Vagina (tissue), 2 donors: ENCODE data around the gene MRI1. TPM values are rescaled to one million over a fixed set of nuclear protein-coding genes. Genes with fewer than 3 reads are reported as not detected.

Source experiments
- DNase-seq, 2 donors: peaks; one replicate each; pipeline ENCODE4 v3.0.0-alpha.2; 2017; ENCODE audit errors: extremely low spot score in 2 of 2
- H3K27ac ChIP-seq: fragments of 200-600 bp; sonication (generic); one replicate; pipeline ENCODE4 v1.5.1; 2019
- H3K27me3 ChIP-seq: fragments of 200-600 bp; sonication (generic); one replicate; pipeline ENCODE4 v1.5.1; 2019
- H3K36me3 ChIP-seq, 2 donors: fragments of 200-600 bp; sonication (generic); one replicate each; pipeline ENCODE4 v1.5.1; 2017 to 2019
- H3K4me1 ChIP-seq: fragments of 200-600 bp; sonication (generic); one replicate; pipeline ENCODE4 v1.5.1; 2019
- H3K4me3 ChIP-seq, 2 donors: fragments of 200-600 bp; sonication (generic); 1 replicate in 1 of 2; 2 replicates in 1 of 2; pipeline ENCODE4 v1.5.1; 2016 to 2019
- H3K9me3 ChIP-seq: fragments of 200-600 bp; sonication (generic); one replicate; pipeline ENCODE4 v1.5.1; 2019
- POLR2A ChIP-seq, 2 donors: fragments of 450-650 bp; IDR thresholded peaks; one replicate each; pipeline ENCODE4 v1.6.1; 2017; ENCODE audit warnings: antibody characterized with exemption in 2 of 2, mild to moderate bottlenecking in 2 of 2, moderate library complexity in 2 of 2
- POLR2AphosphoS5 ChIP-seq, 2 donors: sonication (generic); formaldehyde crosslinking; IDR thresholded peaks; one replicate each; pipeline ENCODE4 v1.9.0; 2017; ENCODE audit warnings: antibody characterized with exemption in 2 of 2, mild to moderate bottlenecking in 2 of 2, low read depth in 1 of 2; ENCODE audit not compliant: insufficient read depth in 1 of 2
- intact Hi-C: fragments of 100-400 bp; cut with DNase I; formaldehyde crosslinking; loops from one replicate; pipeline ENCODE4 v1.15.1; 2023
- total RNA-seq: library from RNA; depleted of rRNA; stranded (reverse); fragments of >200 nt; gene quantifications from one replicate; pipeline ENCODE4 v1.2.3, GENCODE V29; 2016
- TF ChIP-seq, protein P1 (sequence below), 3 experiments: fragments of 450-650 bp in 2 of 3; fragments of 200-600 bp in 1 of 3; sonication (generic) in 1 of 3; IDR thresholded peaks; one replicate each; pipeline ENCODE4 v1.5.1; 2017 to 2019; ENCODE audit warnings: antibody characterized with exemption in 3 of 3, mild to moderate bottlenecking in 2 of 3, moderate library complexity in 2 of 3

MRI1 gene
- total RNA-seq, 1 donor from 2014 or later, result 69.0 TPM

DNA sequence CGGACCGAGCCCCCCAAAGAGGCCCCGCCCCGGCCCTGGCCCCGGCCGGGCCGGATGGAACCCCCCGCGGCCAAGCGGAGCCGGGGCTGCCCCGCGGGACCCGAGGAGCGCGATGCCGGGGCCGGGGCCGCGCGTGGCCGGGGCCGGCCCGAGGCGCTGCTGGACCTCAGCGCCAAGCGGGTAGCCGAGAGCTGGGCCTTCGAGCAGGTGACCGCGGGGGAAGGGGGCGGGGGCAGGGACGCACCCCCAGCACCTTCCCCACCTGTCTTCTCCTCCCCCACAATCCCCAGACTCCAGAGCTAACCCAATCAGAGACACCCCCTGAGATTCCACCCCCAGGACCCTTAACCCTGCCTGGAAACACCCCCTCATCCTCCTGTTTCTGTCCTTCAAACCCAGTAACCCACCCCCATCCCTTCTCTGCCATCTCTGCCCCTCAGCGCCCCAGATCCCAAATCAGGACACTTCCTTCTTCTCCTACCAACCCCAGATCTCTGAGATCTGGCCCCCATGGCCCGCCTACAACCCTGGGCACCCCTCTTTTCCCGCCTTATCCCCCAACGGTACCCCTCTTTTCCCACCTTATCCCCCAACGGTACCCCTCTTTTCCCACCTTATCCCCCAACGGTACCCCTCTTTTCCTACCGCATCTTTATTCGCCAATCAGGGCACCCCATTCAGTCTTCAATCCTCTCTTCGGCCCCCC is 31.4 kb downstream of the MRI1 start:
- TF ChIP-seq, protein P1, sequence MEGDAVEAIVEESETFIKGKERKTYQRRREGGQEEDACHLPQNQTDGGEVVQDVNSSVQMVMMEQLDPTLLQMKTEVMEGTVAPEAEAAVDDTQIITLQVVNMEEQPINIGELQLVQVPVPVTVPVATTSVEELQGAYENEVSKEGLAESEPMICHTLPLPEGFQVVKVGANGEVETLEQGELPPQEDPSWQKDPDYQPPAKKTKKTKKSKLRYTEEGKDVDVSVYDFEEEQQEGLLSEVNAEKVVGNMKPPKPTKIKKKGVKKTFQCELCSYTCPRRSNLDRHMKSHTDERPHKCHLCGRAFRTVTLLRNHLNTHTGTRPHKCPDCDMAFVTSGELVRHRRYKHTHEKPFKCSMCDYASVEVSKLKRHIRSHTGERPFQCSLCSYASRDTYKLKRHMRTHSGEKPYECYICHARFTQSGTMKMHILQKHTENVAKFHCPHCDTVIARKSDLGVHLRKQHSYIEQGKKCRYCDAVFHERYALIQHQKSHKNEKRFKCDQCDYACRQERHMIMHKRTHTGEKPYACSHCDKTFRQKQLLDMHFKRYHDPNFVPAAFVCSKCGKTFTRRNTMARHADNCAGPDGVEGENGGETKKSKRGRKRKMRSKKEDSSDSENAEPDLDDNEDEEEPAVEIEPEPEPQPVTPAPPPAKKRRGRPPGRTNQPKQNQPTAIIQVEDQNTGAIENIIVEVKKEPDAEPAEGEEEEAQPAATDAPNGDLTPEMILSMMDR (IDR thresholded peaks at IDR 0.05), result no peak
- TF ChIP-seq POLR2A (IDR thresholded peaks at IDR 0.05), result no peak
- no peak for TF ChIP-seq POLR2AphosphoS5 (IDR thresholded peaks at IDR 0.05; ENCODE audit: insufficient read depth in 1 of 2, low read depth in 1 of 2)
- intact Hi-C loops, result loop anchor here (5.0 kb wide), 2 partner anchors 37 to 62 kb away; no protein-coding TSS in a partner anchor
- Histone ChIP-seq H3K27ac (peak overlapping the region; percentile 94), H3K36me3 (no peaks in the 10 kb centered on the region), H3K4me3 (peak overlapping the region; percentile 65 to 94), H3K27me3 (no peaks in the 10 kb centered on the region), H3K9me3 (no peaks in the 10 kb centered on the region), H3K4me1 (peaks cover 35% of the 10 kb centered on the region)
- DNase-seq, result no peak

DNA sequence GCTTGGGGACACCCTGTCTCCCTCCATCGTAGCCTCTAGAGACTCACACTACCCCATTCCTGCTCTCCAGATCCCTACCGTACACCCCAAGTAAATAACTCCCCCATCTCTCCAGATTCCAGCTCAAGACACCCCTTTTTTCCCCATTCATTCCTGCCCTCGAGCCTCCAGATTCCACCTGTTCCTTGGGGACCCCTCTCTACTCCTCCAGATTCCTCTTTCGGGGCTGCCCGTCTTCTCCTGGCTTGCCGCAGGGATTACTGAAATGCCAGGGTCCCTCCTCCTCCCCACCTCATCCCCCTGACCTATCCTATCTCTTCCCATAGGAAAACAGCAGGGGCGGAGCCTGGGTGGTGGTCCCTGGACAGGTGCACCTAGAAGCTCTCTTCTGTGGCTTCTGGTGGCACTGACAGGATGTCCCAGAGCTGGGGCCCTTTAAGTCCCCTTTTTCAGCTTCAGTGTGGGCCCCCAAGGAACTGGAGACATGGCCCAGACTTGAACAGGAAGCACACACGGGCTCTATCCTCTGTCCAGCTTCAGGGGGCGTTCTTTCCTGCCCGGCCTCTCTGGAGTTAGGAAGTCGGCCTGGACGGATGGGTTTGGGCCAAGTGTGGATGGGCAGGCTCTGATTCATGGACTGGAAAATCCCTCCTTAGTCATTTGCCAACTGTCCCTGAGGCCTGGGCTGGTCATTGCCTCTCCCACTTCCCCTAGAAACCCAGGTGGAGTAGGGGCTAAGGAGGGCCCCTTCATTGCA is 32.2 kb downstream of the MRI1 start:
- peak; percentile 55 to 56 for TF ChIP-seq POLR2AphosphoS5 (IDR thresholded peaks at IDR 0.05; ENCODE audit: insufficient read depth in 1 of 2, low read depth in 1 of 2)
- no peak for TF ChIP-seq POLR2A (IDR thresholded peaks at IDR 0.05)
- TF ChIP-seq, protein P1 (IDR thresholded peaks at IDR 0.05), result no peak
- H3K27me3 ChIP-seq, result no peaks in the 10 kb centered on the region
- intact Hi-C loops, result loop anchor here (5.0 kb wide), 2 partner anchors 36 to 61 kb away; no protein-coding TSS in a partner anchor
- peaks cover 35% of the 10 kb centered on the region for H3K4me1 ChIP-seq
- peak overlapping the region; percentile 94 for H3K27ac ChIP-seq
- H3K36me3 ChIP-seq, result no peaks in the 10 kb centered on the region
- no peak for DNase-seq
- H3K9me3 ChIP-seq, result no peaks in the 10 kb centered on the region
- H3K4me3 ChIP-seq, result peak overlapping the region; percentile 65 to 94

DNA sequence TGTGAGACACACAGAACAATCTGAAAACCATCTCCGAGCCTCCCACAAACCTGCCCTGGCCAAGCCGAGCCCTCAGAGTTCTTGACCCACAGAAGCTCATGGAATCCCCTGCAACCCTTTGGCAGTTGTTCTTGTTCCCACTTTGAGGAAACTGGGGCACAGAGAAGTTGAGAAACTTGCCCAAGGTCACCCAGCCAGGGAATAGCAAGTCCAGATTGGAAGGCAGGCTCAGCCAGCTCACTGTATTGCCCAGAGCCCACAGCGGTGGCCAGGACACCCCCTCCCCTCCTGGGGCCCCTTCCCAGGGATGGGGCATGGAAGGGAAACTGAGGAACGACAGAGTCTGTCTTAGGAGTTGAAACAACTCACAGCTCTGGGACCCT is 32.7 kb downstream of the MRI1 start:
- peak overlapping the region; percentile 94 for H3K27ac ChIP-seq
- H3K27me3 ChIP-seq, result no peaks in the 10 kb centered on the region
- DNase-seq, result no peak
- intact Hi-C loops, result loop anchor here (5.0 kb wide), 2 partner anchors 35 to 60 kb away; no protein-coding TSS in a partner anchor
- peak overlapping the region in 1 of 2 donors; percentile 65 for H3K4me3 ChIP-seq
- H3K36me3 ChIP-seq, result no peaks in the 10 kb centered on the region
- TF ChIP-seq POLR2AphosphoS5 (IDR thresholded peaks at IDR 0.05; ENCODE audit: insufficient read depth in 1 of 2, low read depth in 1 of 2) (no peak), POLR2A (IDR thresholded peaks at IDR 0.05) (no peak)
- TF ChIP-seq, protein P1 (IDR thresholded peaks at IDR 0.05), result no peak
- peaks cover 35% of the 10 kb centered on the region for H3K4me1 ChIP-seq
- no peaks in the 10 kb centered on the region for H3K9me3 ChIP-seq

DNA sequence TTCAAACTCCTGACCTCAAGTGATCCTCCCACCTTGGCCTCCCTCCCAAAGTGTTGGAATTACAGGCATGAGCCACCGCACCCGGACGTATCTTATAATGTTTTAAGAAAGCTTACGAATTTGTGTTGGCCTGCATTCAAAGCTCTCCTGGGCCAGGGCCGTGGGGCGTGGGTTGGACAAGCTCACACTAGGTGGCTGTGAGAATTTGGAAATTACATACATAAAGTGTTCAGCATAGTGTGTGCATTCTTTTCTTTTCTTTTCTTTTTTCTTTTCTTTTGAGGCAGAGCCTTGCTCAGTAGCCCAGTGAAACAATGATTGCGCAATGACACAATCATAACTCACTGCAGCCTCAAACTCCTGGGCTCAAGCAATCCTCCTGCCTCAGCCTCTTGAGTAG is 33.5 kb downstream of the MRI1 start:
- no peaks in the 10 kb centered on the region for H3K27me3 ChIP-seq
- TF ChIP-seq, protein P1 (IDR thresholded peaks at IDR 0.05), result no peak
- intact Hi-C loops, result loop anchor here (5.0 kb wide), 2 partner anchors 34 to 59 kb away; no protein-coding TSS in a partner anchor
- no peaks in the 10 kb centered on the region for H3K9me3 ChIP-seq
- no peak overlapping the region for H3K4me3 ChIP-seq
- H3K36me3 ChIP-seq, result no peaks in the 10 kb centered on the region
- H3K27ac ChIP-seq, result peak overlapping the region; percentile 94
- H3K4me1 ChIP-seq, result peaks cover 37% of the 10 kb centered on the region
- DNase-seq, result no peak
